Activated CD4-positive, alpha-beta T cell treated with anti-CD3 and anti-CD28 coated beads, Interleukin-2, amount 10 ng/mL, durations not matched to agents 7 days and 5 days (primary cell): ENCODE results near the gene IGFN1. TPM values are rescaled to one million over a fixed set of nuclear protein-coding genes. Genes with fewer than 3 reads are reported as not detected.

Experiments
- CTCF ChIA-PET: fragments of 350-600 bp; sonication (Branson Sonifier 250); formaldehyde crosslinking; loops from one replicate; lab custom pipeline; 2021; ENCODE audit warnings: antibody characterized with exemption; lab: Charles Lee
- POLR2A ChIA-PET: fragments of 350-600 bp; sonication (Branson Sonifier 250); formaldehyde crosslinking; loops from one replicate; lab custom pipeline; 2021; ENCODE audit warnings: antibody characterized with exemption; lab: Charles Lee
- DNase-seq: peaks from one replicate; pipeline ENCODE4 v3.0.0-alpha.2; 2020
- H3K27ac Mint-ChIP-seq: one replicate; pipeline ENCODE4 v1.8.0; 2021; ENCODE audit warnings: mild to moderate bottlenecking, moderate library complexity, mixed read lengths
- H3K27me3 Mint-ChIP-seq: one replicate; pipeline ENCODE4 v1.8.0; 2021; ENCODE audit warnings: mixed read lengths
- H3K36me3 Mint-ChIP-seq: one replicate; pipeline ENCODE4 v1.8.0; 2021; ENCODE audit warnings: low read depth, mixed read lengths
- H3K4me1 Mint-ChIP-seq: one replicate; pipeline ENCODE4 v1.8.0; 2021; ENCODE audit warnings: mixed read lengths
- H3K4me3 Mint-ChIP-seq: one replicate; pipeline ENCODE4 v1.8.0; 2021; ENCODE audit warnings: mild to moderate bottlenecking, moderate library complexity, mixed read lengths
- H3K9me3 Mint-ChIP-seq: one replicate; pipeline ENCODE4 v1.8.0; 2021; ENCODE audit warnings: mixed read lengths
- total RNA-seq, 2 experiments: library from RNA; stranded (reverse); gene quantifications; one replicate each; pipeline ENCODE4 v1.2.3, GENCODE V29; 2021

Gene IGFN1
- total RNA-seq, 2 experiments from 2014 or later = not detected

- Mint-ChIP-seq H3K4me3 (no peak overlapping the region), H3K4me1 (peaks cover 2% of the 10 kb centered on the region), H3K9me3 (no peaks in the 10 kb centered on the region), H3K36me3 (no peaks in the 10 kb centered on the region), H3K27me3 (peaks cover 16% of the 10 kb centered on the region), H3K27ac (no peak overlapping the region)
- ChIA-PET CTCF (interaction anchor here (2.1 kb wide), 1 partner anchor 18 kb away, joined by 4 read pairs; no protein-coding TSS in a partner anchor), POLR2A (no interaction called here)
- no peak for DNase-seq
Observed at GRCh38 chr1:201260648-201261311, 70.2 kb downstream of the IGFN1 start.

- H3K36me3 Mint-ChIP-seq = no peaks in the 10 kb centered on the region
- no peak overlapping the region for H3K27ac Mint-ChIP-seq
- POLR2A ChIA-PET = no interaction called here
- CTCF ChIA-PET = interaction anchor here (0.8 to 2.1 kb wide), 2 partner anchors 8 to 17 kb away, joined by 4 read pairs; no protein-coding TSS in a partner anchor
- peaks cover 2% of the 10 kb centered on the region for H3K4me1 Mint-ChIP-seq
- DNase-seq = no peak
- H3K9me3 Mint-ChIP-seq = no peaks in the 10 kb centered on the region
- no peak overlapping the region for H3K4me3 Mint-ChIP-seq
- H3K27me3 Mint-ChIP-seq = peaks cover 24% of the 10 kb centered on the region
Observed at GRCh38 chr1:201261771-201262547, 71.3 kb downstream of the IGFN1 start.

DNA sequence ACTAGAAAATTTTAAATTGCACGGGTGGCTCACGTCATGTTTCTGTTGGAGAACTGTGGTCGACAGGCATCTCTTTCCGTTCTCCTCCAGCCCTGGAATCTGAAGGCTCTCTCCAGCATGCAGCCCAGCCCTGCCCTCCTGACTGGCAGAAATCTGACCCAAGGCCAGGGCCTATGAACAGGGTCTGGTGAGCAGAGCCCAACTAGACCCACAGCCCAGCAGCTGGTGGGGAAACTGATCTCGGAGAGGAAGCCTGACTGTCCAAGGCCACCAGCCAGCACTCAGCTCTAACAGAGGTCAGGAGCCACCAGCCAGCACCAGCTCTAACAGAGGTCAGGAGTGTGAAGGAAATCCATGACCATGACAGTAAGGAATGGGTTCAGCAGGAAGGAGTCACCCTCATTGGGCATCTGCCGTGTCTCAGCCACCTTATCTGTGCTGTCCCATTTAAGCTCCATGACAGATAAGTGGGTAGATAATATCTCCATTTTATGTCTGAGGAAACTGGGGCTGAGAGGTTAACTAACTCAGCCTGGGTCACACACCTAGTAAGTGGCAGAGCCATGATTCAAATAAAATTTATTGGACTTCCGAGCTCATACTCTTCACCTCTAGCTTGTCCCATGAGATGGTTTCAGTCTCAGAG, 72.5 kb downstream of the IGFN1 start:
- Mint-ChIP-seq H3K27ac (no peak overlapping the region), H3K9me3 (no peaks in the 10 kb centered on the region), H3K27me3 (peaks cover 25% of the 10 kb centered on the region), H3K36me3 (no peaks in the 10 kb centered on the region), H3K4me3 (no peak overlapping the region), H3K4me1 (peaks cover 2% of the 10 kb centered on the region)
- DNase-seq = no peak
- ChIA-PET CTCF (interaction anchor here (0.8 to 2.1 kb wide), 2 partner anchors 9 to 16 kb away, joined by 4 read pairs; no protein-coding TSS in a partner anchor), POLR2A (no interaction called here)

DNA sequence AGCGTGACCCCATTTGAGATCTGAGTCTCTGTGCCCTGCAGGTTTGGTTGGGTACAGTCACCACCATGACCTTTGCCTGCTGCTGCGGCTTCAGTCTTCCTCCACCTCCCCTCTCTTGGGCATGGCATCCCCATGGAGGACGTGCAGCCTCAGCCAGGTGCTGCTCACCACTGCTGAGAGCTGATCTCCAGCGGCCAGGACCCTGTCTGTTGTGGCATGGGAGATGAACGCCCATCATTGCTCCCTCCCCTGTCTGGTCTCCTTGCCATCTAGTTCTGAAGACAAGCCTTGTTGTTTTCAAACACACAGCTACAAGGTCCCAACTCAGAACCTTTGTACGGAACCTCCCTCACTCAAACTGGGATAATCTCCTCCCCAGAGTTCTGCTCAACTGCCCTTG, 73.4 kb downstream of the IGFN1 start:
- H3K4me3 Mint-ChIP-seq = no peak overlapping the region
- H3K4me1 Mint-ChIP-seq = peaks cover 2% of the 10 kb centered on the region
- CTCF ChIA-PET = no interaction called here
- no peaks in the 10 kb centered on the region for H3K9me3 Mint-ChIP-seq
- H3K27me3 Mint-ChIP-seq = peaks cover 28% of the 10 kb centered on the region
- H3K36me3 Mint-ChIP-seq = no peaks in the 10 kb centered on the region
- no peak for DNase-seq
- no peak overlapping the region for H3K27ac Mint-ChIP-seq
- POLR2A ChIA-PET = no interaction called here

DNA sequence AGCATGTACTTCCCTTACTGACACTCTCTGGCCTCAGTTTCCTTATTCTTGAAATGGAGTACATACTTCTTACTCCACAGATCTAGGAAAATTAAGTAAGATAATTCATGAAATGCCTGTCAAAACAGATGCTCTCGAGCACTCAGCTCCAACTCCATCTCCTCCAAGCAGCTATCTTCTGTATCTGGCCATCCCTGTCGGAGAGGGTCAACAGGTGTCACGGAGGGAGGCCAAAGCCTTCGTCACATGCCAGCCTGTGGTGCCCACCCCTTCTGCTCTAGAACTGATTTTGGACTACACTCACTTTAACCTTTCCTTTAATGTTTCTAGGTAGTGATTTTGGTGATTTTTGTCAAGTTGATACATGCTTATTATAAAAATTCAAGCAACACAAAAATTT, 73.9 kb downstream of the IGFN1 start:
- H3K27ac Mint-ChIP-seq = no peak overlapping the region
- CTCF ChIA-PET = no interaction called here
- peaks cover 28% of the 10 kb centered on the region for H3K27me3 Mint-ChIP-seq
- no peaks in the 10 kb centered on the region for H3K36me3 Mint-ChIP-seq
- no peak for DNase-seq
- POLR2A ChIA-PET = no interaction called here
- H3K4me1 Mint-ChIP-seq = peaks cover 2% of the 10 kb centered on the region
- H3K9me3 Mint-ChIP-seq = no peaks in the 10 kb centered on the region
- no peak overlapping the region for H3K4me3 Mint-ChIP-seq

DNA sequence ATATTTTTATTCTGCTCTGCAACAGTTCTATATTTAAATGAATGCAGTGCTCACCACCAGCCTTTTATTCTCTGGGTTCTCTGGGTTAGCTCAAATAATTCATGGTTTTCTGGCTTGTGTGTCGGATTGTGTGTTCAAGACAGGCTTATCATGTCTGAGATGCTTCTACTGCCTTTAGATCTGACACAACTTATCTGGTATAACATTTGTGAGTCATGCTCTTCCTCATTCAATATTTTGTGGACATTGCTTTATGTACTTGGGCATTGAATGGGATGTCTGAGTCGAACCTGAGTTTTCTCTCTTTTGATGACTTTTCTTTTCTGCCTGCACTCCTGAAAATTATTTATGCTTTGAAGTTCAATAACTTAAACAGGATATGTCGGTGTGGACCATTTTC, 75.1 kb downstream of the IGFN1 start:
- POLR2A ChIA-PET = no interaction called here
- CTCF ChIA-PET = no interaction called here
- Mint-ChIP-seq H3K4me1 (no peaks in the 10 kb centered on the region), H3K4me3 (no peak overlapping the region), H3K36me3 (no peaks in the 10 kb centered on the region), H3K9me3 (no peaks in the 10 kb centered on the region), H3K27me3 (peaks cover 24% of the 10 kb centered on the region), H3K27ac (no peak overlapping the region)
- no peak for DNase-seq

GRCh38 chr1:201266276-201266675, 75.7 kb downstream of the IGFN1 start:
- CTCF ChIA-PET = no interaction called here
- H3K27ac Mint-ChIP-seq = no peak overlapping the region
- POLR2A ChIA-PET = no interaction called here

GRCh38 chr1:201266774-201267173, 76.2 kb downstream of the IGFN1 start:
- Mint-ChIP-seq H3K4me3 (no peak overlapping the region), H3K9me3 (no peaks in the 10 kb centered on the region), H3K36me3 (no peaks in the 10 kb centered on the region), H3K4me1 (no peaks in the 10 kb centered on the region), H3K27me3 (peaks cover 22% of the 10 kb centered on the region), H3K27ac (no peak overlapping the region)
- POLR2A ChIA-PET = no interaction called here
- CTCF ChIA-PET = no interaction called here
- DNase-seq = peak; percentile 0

More at GRCh38 chr1:201266276-201266675, 75.7 kb downstream of the IGFN1 start:
- Mint-ChIP-seq H3K9me3 (no peaks in the 10 kb centered on the region), H3K27me3 (peaks cover 22% of the 10 kb centered on the region), H3K4me3 (no peak overlapping the region), H3K4me1 (no peaks in the 10 kb centered on the region), H3K36me3 (no peaks in the 10 kb centered on the region)
- no peak for DNase-seq

GRCh38 chr1:201267481-201268229, 77.0 kb downstream of the IGFN1 start:
- CTCF ChIA-PET = no interaction called here
- H3K27ac Mint-ChIP-seq = no peak overlapping the region
- peaks cover 22% of the 10 kb centered on the region for H3K27me3 Mint-ChIP-seq

GRCh38 chr1:201268604-201269151, 78.1 kb downstream of the IGFN1 start:
- H3K27ac Mint-ChIP-seq = no peak overlapping the region
- ChIA-PET POLR2A (no interaction called here), CTCF (no interaction called here)
- H3K36me3 Mint-ChIP-seq = no peaks in the 10 kb centered on the region
- no peaks in the 10 kb centered on the region for H3K4me1 Mint-ChIP-seq
- no peak for DNase-seq
- H3K4me3 Mint-ChIP-seq = no peak overlapping the region
- H3K27me3 Mint-ChIP-seq = peaks cover 22% of the 10 kb centered on the region
- no peaks in the 10 kb centered on the region for H3K9me3 Mint-ChIP-seq

More at GRCh38 chr1:201267481-201268229, 77.0 kb downstream of the IGFN1 start:
- POLR2A ChIA-PET = no interaction called here
- Mint-ChIP-seq H3K4me3 (no peak overlapping the region), H3K9me3 (no peaks in the 10 kb centered on the region), H3K36me3 (no peaks in the 10 kb centered on the region), H3K4me1 (no peaks in the 10 kb centered on the region)
- DNase-seq = peak; percentile 3

DNA sequence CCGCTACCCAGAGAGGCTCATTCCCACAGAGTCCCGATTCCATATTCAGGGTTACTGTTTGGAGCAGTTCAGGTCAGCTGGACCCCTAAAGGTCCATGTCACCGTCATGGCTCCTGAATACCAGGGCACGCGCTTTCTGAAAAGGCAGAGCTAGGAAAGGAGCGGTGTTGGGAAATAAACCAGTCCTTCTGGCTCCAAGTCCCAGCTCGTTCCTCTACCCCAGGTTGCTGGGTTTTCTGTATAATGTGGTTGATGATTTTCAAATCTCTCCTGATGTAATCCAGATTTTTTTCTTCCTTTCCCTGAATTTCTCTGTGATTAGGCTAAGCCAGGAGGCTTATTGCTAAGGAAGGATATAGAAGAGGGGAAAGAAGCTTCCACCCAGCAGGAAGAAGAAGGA, 78.7 kb downstream of the IGFN1 start:
- Mint-ChIP-seq H3K36me3 (no peaks in the 10 kb centered on the region), H3K4me3 (no peak overlapping the region), H3K27ac (no peak overlapping the region), H3K4me1 (no peaks in the 10 kb centered on the region), H3K9me3 (no peaks in the 10 kb centered on the region), H3K27me3 (peaks cover 22% of the 10 kb centered on the region)
- DNase-seq = no peak
- ChIA-PET CTCF (no interaction called here), POLR2A (no interaction called here)

- no peak overlapping the region for H3K27ac Mint-ChIP-seq
- H3K9me3 Mint-ChIP-seq = no peaks in the 10 kb centered on the region
- H3K4me1 Mint-ChIP-seq = no peaks in the 10 kb centered on the region
- no peak overlapping the region for H3K4me3 Mint-ChIP-seq
- H3K27me3 Mint-ChIP-seq = peaks cover 18% of the 10 kb centered on the region
- no peak for DNase-seq
- no peaks in the 10 kb centered on the region for H3K36me3 Mint-ChIP-seq
- CTCF ChIA-PET = no interaction called here
- POLR2A ChIA-PET = no interaction called here
Observed at GRCh38 chr1:201269900-201270410, 79.3 kb downstream of the IGFN1 start.
